ENCODE data around the gene NSDHL. TPM values are rescaled to one million over a fixed set of nuclear protein-coding genes. Genes with fewer than 3 reads are reported as not detected.

Gene NSDHL
- total and polyA plus RNA-seq, 7 donors: 6.1 to 32.5 (median 9.9) TPM

DNA sequence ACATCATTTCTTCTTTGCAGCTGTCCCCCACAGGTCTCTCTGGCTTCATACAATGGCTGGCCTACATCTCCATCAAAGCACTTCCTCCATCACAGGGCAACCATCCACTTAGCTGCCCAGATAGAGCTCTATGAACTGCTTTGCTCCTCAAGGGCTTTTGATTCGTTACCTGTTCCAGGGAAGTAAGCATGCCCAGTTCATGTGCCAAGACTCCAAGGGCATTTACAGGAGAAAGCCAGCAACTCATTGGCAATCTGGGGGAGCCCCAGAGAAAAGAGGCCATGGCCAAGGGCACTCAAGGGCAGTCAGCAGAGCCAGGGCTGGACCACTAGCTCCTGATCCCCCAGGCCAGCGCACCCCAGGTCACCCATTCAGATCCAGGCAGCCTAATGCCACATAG is 42.5 kb downstream of the NSDHL start:
- no peak overlapping the region for H3K4me3 ChIP-seq
- no peak for DNase-seq
- no peaks in the 10 kb centered on the region for H3K27me3 ChIP-seq
- intact Hi-C loops (cut with DNase I): no loop called here
- no peaks in the 10 kb centered on the region for H3K4me1 ChIP-seq
- H3K36me3 ChIP-seq: peaks cover 0 to 5% (median 0%) of the 10 kb centered on the region in 4 donors
- 96% methylated on average over 2 of the region's 2 CpGs for WGBS, 2 donors
- no peaks in the 10 kb centered on the region for H3K9me3 ChIP-seq
- TF ChIP-seq POLR2A (IDR thresholded peaks at IDR 0.05) (no peak), EP300 (IDR thresholded peaks at IDR 0.05) (no peak), POLR2AphosphoS5 (IDR thresholded peaks at IDR 0.05) (no peak), CTCF (IDR thresholded peaks at IDR 0.05) (no peak)
- no peak overlapping the region for H3K27ac ChIP-seq

DNA sequence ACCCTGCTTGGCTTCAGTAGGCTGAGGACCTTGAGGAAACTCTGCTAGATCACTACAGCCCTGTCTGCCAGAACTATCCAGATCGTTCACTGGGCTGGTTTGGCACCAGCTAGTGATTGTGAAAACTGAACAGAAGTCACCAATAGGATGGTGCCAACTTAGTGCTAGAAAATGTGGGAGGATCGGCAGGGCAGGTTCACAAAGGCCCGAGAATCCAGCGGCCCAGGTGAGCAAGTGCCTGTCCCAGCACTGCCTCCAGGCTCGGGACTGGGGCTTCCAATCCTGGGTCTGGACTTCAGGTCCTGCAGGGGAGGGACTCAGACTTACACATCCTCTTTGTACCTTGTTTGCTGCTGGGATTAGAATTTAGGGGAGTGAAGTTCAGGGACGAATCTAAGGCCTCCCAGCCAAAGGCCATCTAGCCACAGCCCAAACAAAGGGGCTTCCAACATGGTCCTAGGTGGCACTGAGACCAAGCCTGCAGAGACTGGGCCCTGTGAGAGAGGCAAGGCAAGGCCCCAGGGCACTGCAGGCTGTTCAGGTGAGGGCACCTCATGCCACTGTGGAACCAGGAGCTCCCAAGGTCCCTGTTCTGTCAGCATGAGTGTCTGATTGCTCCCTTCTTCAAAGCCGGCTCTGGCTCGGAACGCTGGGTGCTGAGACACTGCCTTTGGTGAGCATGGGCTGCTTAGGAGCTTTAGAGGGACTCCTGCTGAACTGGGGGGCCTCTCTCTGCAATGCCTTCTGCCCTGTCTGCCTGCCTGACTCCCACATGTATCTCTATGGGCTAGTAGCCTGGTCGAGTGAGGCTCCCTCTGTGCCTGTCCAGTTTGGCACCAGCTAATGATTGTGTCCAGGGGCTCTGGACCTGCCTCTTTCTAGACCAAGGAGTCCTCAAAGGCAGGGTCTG is 46.3 kb downstream of the NSDHL start:
- Histone ChIP-seq H3K27me3 (no peaks in the 10 kb centered on the region), H3K4me3 (no peak overlapping the region), H3K27ac (no peak overlapping the region), H3K4me1 (no peaks in the 10 kb centered on the region), H3K36me3 (no peaks in the 10 kb centered on the region), H3K9me3 (no peaks in the 10 kb centered on the region)
- WGBS, 2 donors: 91% methylated on average over 10 of the region's 10 CpGs
- no peak for DNase-seq
- intact Hi-C loops (cut with DNase I): no loop called here
- TF ChIP-seq POLR2AphosphoS5 (IDR thresholded peaks at IDR 0.05): no peak
- TF ChIP-seq EP300 (IDR thresholded peaks at IDR 0.05): no peak
- no peak for TF ChIP-seq CTCF (IDR thresholded peaks at IDR 0.05)
- TF ChIP-seq POLR2A (IDR thresholded peaks at IDR 0.05): no peak

DNA sequence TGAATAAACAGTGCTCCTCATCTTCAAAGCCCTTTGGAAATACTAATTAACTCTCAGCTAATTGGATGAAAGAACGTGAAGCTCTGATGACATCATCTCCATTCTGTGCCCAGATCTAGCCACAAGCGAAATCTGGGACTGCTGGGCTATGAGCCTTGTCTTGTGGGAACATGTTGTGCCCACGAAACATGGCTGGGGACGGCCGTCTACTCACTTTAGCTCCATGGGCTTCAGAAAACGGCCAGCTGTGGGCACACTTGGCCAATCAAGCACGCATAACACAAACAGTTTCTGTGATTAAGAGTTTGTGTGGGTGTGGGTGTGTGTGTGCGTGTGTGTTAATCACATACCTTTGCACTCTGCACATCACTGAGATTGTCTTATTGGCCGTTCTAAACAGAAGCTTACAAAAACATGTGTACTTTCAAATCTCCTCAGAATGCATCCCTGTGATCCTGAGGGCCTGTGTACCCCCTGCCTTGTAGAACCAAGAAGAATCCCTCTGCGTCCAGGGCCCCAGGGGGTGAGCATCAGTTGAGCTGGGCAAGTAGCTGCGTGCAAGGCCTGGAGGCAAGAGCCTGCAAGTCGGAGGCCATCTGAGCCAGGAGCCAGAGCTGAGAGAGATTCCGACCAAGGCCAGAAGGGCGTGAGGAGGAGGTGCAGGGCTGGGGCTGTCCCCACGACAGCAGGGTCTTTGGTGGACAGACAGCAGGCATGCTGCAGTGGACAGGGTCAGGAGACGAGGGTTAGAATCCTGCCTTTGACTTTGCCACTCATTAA is 48.3 kb downstream of the NSDHL start:
- TF ChIP-seq POLR2A (IDR thresholded peaks at IDR 0.05) (no peak), POLR2AphosphoS5 (IDR thresholded peaks at IDR 0.05) (no peak), EP300 (IDR thresholded peaks at IDR 0.05) (no peak), CTCF (IDR thresholded peaks at IDR 0.05) (no peak)
- intact Hi-C loops (cut with DNase I): no loop called here
- WGBS, 2 donors: 78 to 86% methylated on average over 16 of the region's 16 CpGs
- Histone ChIP-seq H3K27me3 (no peaks in the 10 kb centered on the region), H3K36me3 (no peaks in the 10 kb centered on the region), H3K27ac (no peak overlapping the region), H3K4me3 (no peak overlapping the region), H3K9me3 (no peaks in the 10 kb centered on the region), H3K4me1 (no peaks in the 10 kb centered on the region)
- DNase-seq: no peak

DNA sequence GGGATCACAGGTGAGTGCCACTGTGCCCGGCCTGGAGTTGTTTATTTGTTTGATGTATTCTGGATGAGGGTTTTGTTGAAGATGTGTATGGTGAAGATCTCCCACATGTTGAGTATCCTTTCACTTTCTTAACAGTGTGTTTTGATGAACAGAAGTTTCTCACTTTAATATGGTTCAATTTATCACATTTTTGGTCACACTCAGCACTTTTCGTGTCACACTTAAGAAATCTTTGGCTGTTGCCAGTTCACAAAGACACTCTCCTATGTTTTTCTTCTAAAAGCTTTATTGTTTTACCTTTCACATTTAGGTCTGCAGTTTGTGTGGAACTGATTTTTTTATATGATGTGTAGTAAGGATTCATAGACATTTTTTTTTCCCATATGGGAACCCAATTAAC is 50.4 kb downstream of the NSDHL start:
- H3K36me3 ChIP-seq: no peaks in the 10 kb centered on the region
- 95 to 100% methylated on average over 2 of the region's 2 CpGs for WGBS, 2 donors
- H3K4me3 ChIP-seq: no peak overlapping the region
- intact Hi-C loops (cut with DNase I): no loop called here
- H3K27me3 ChIP-seq: no peaks in the 10 kb centered on the region
- no peaks in the 10 kb centered on the region for H3K4me1 ChIP-seq
- no peak for DNase-seq
- TF ChIP-seq POLR2A (IDR thresholded peaks at IDR 0.05) (no peak), EP300 (IDR thresholded peaks at IDR 0.05) (no peak), POLR2AphosphoS5 (IDR thresholded peaks at IDR 0.05) (no peak), CTCF (IDR thresholded peaks at IDR 0.05) (no peak)
- no peaks in the 10 kb centered on the region for H3K9me3 ChIP-seq
- no peak overlapping the region for H3K27ac ChIP-seq

Measured in sigmoid colon (tissue), 7 donors.